OCI-LY7 (cell line): Measurements from ENCODE around the gene EOLA1. TPM values are rescaled to one million over a fixed set of nuclear protein-coding genes. Genes with fewer than 3 reads are reported as not detected.
"Not testable (repeated sequence)": the region's sequence is repeated elsewhere in the genome, so short reads cannot be mapped to it uniquely, and the experiment has no call there.

ENCODE experiments used
- BruUV-seq: library from RNA; stranded (reverse); fragments of 400-500 nt; replicated peaks from 2 replicates; lab custom pipeline; 2021; lab: Mats Ljungman, UMichigan
- CTCF ChIA-PET: fragments of 300-600 bp; sonication (Branson Sonifier 250); formaldehyde crosslinking; loops from one replicate; lab custom pipeline; 2022; ENCODE audit warnings: antibody characterized with exemption; ENCODE audit not compliant: unreplicated experiment; lab: Charles Lee
- POLR2A ChIA-PET: fragments of 300-600 bp; sonication (Branson Sonifier 250); formaldehyde crosslinking; loops from one replicate; lab custom pipeline; 2022; ENCODE audit warnings: antibody characterized with exemption; lab: Charles Lee
- DNase-seq: peaks from one replicate; pipeline ENCODE4 v3.0.0-alpha.2; 2015; ENCODE audit warnings: low spot score
- H2AFZ ChIP-seq: fragments of 200-600 bp; sonication (generic), shearing (Covaris generic); 2 replicates; pipeline ENCODE4 v1.6.1; 2014; ENCODE audit warnings: mild to moderate bottlenecking, antibody characterized with exemption, low read length, moderate library complexity
- H3K27ac ChIP-seq: fragments of 200-600 bp; sonication (generic); 2 replicates; pipeline ENCODE4 v1.5.1; 2014; ENCODE audit warnings: mixed run types, low read depth, mild to moderate bottlenecking, moderate library complexity, low read length, inconsistent platforms; ENCODE audit not compliant: poor library complexity, severe bottlenecking
- H3K36me3 ChIP-seq: fragments of 200-600 bp; sonication (generic); 2 replicates; pipeline ENCODE4 v1.6.1; 2014; ENCODE audit warnings: mild to moderate bottlenecking, antibody characterized with exemption, low read length, moderate library complexity, mixed read lengths; ENCODE audit not compliant: insufficient read depth
- H3K4me1 ChIP-seq: fragments of 200-600 bp; sonication (generic); 2 replicates; pipeline ENCODE4 v1.5.1; 2014; ENCODE audit warnings: mild to moderate bottlenecking, low read length; ENCODE audit not compliant: insufficient read depth, poor library complexity, severe bottlenecking
- H3K4me2 ChIP-seq: fragments of 200-600 bp; sonication (generic); 2 replicates; pipeline ENCODE4 v1.6.1; 2014; ENCODE audit warnings: mild to moderate bottlenecking, low read length
- H3K4me3 ChIP-seq: fragments of 200-600 bp; sonication (generic); 2 replicates; pipeline ENCODE4 v1.5.1; 2014; ENCODE audit warnings: mild to moderate bottlenecking, low read depth, low read length; ENCODE audit not compliant: poor library complexity, severe bottlenecking
- H3K79me2 ChIP-seq: fragments of 200-600 bp; sonication (generic); 2 replicates; pipeline ENCODE4 v1.6.1; 2016; ENCODE audit warnings: low read depth, mild to moderate bottlenecking, low read length, moderate library complexity, mixed read lengths; ENCODE audit not compliant: insufficient read depth
- H3K9me2 ChIP-seq: fragments of 200-600 bp; sonication (generic); 2 replicates; pipeline ENCODE4 v1.6.1; 2016; ENCODE audit warnings: mild to moderate bottlenecking, low read length, mixed read lengths; ENCODE audit not compliant: insufficient read depth
- H3K9me3 ChIP-seq: fragments of 200-600 bp; sonication (generic); 2 replicates; pipeline ENCODE4 v1.6.1; 2014; ENCODE audit warnings: mild to moderate bottlenecking, mixed run types, low read length, mixed read lengths
- H4K20me1 ChIP-seq: fragments of 200-600 bp; sonication (generic); 2 replicates; pipeline ENCODE4 v1.6.1; 2014; ENCODE audit warnings: mild to moderate bottlenecking, antibody characterized with exemption, low read length, moderate library complexity, mixed read lengths; ENCODE audit not compliant: insufficient read depth
- EZH2phosphoT487 ChIP-seq: fragments of 200-600 bp; sonication (generic); IDR thresholded peaks from 2 replicates; pipeline ENCODE4 v1.6.1; 2018; ENCODE audit warnings: low read depth, borderline replicate concordance, mild to moderate bottlenecking, mixed run types, antibody characterized with exemption, low read length, moderate library complexity, mixed read lengths
- intact Hi-C: fragments of 100-400 bp; cut with micrococcal nuclease; formaldehyde crosslinking; loops from one replicate; pipeline ENCODE4 v1.10.0; 2022; ENCODE audit not compliant: unreplicated experiment
- total RNA-seq, 2 experiments: library from RNA; depleted of rRNA in 1 of 2; stranded (reverse); fragments of >200 nt in 1 of 2; shearing (Covaris generic) in 1 of 2; gene quantifications; 2 replicates each; pipeline ENCODE4 v1.2.3, GENCODE V29; 2014 to 2022
- TF ChIP-seq, protein P1 (sequence below): fragments of 200-600 bp; sonication (generic); conservative IDR thresholded peaks from 2 replicates; pipeline ENCODE4 v1.5.1; 2014; ENCODE audit warnings: mild to moderate bottlenecking, antibody characterized with exemption, low read length, moderate library complexity, mixed read lengths

EOLA1 gene
- total RNA-seq, 2 experiments from 2014 or later, result 13.0 to 22.9 TPM

DNA sequence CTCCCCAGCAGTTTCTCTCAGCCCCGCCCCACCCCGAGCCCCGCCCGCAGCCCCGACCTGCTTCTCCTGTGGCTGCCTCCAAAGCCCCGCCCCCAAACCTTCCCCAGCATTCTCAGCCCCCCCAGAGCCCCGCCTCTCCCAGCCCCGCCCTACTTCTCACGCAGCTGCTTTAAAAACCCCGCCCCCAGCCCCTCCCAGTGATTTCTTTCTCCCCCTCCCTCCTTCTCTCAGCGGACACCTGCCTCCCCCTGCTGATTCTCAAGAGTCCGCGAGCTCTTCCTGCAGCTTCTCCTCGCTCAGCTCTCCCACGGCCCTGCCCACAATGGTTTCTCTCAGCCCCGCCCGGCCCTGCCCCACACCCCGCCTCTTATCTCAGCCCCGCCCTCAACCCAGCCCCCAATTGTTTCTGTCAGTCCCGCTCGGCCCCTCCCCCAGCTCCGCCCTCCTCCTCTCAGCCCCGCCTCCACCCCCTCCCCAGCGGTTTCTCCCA, 636 bp upstream of the EOLA1 start:
- TF ChIP-seq, protein P1, sequence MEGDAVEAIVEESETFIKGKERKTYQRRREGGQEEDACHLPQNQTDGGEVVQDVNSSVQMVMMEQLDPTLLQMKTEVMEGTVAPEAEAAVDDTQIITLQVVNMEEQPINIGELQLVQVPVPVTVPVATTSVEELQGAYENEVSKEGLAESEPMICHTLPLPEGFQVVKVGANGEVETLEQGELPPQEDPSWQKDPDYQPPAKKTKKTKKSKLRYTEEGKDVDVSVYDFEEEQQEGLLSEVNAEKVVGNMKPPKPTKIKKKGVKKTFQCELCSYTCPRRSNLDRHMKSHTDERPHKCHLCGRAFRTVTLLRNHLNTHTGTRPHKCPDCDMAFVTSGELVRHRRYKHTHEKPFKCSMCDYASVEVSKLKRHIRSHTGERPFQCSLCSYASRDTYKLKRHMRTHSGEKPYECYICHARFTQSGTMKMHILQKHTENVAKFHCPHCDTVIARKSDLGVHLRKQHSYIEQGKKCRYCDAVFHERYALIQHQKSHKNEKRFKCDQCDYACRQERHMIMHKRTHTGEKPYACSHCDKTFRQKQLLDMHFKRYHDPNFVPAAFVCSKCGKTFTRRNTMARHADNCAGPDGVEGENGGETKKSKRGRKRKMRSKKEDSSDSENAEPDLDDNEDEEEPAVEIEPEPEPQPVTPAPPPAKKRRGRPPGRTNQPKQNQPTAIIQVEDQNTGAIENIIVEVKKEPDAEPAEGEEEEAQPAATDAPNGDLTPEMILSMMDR, result no peak
- no peak for TF ChIP-seq EZH2phosphoT487
- peak overlapping the region; percentile 97 for H3K4me3 ChIP-seq
- H3K9me2 ChIP-seq, result no peaks in the 10 kb centered on the region
- no peaks in the 10 kb centered on the region for H3K36me3 ChIP-seq
- peak overlapping the region; percentile 71 for H3K4me2 ChIP-seq
- no peaks in the 10 kb centered on the region for H3K9me3 ChIP-seq
- POLR2A ChIA-PET, result interaction anchor here (0.6 to 2.6 kb wide), 6 partner anchors 26 to 399 kb away, joined by 3 to 27 read pairs (median 4); partner anchors contain the start of genes EOLA2 and IDS
- H3K79me2 ChIP-seq, result 0 out of 2 replicates have a peak, but pooled peaks cover 4% of the 10 kb centered on the region
- H3K27ac ChIP-seq, result peak overlapping the region; percentile 76
- H2AFZ ChIP-seq, result no peak overlapping the region
- no TSS peak for BruUV-seq
- H4K20me1 ChIP-seq, result no peaks in the 10 kb centered on the region
- intact Hi-C loops, result no loop called here
- CTCF ChIA-PET, result interaction anchor here (1.4 to 2.4 kb wide), 3 partner anchors 13 to 400 kb away, joined by 3 to 11 read pairs (median 4); no protein-coding TSS in a partner anchor
- H3K4me1 ChIP-seq, result peaks cover 9% of the 10 kb centered on the region
- DNase-seq, result peak; percentile 89

DNA sequence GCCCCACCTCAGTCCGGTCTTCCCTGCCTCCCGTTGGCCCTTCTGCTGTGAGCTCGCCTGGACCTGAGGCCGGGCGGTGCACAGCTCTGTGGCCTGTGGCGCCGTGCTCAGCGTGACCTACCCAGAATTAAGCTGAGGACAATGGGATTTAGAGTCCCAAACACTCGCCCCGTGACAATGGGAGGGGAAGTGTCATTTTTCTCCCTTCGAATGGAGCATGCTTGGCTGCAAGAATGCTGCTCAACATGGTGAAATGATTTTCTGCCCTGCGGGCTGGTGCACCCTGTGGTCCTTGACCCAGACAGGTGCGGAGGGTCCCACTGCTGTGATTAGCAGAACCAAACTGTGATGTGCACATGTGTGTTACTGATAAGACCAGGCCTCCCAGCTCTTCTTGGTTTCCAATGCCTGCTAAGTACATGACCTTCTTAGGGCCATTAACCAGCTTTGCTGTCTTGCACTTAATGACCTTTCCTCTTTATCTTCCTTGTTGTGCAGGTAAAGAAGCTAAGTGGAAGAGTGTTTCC, 772 bp downstream of the EOLA1 start:
- Histone ChIP-seq H3K36me3 (no peaks in the 10 kb centered on the region), H3K4me1 (peaks cover 9% of the 10 kb centered on the region), H3K4me2 (peak overlapping the region; percentile 89), H2AFZ (peak overlapping the region; percentile 21; the same call in 1 of the 2 replicates), H3K4me3 (peak overlapping the region; percentile 97), H3K27ac (peak overlapping the region; percentile 76), H3K9me3 (no peaks in the 10 kb centered on the region), H3K79me2 (0 out of 2 replicates have a peak, but pooled peaks cover 4% of the 10 kb centered on the region), H4K20me1 (no peaks in the 10 kb centered on the region), H3K9me2 (no peaks in the 10 kb centered on the region)
- no peak for DNase-seq
- ChIA-PET POLR2A (no interaction called here), CTCF (interaction anchor here (2.4 kb wide), 1 partner anchor 399 kb away, joined by 11 read pairs; no protein-coding TSS in a partner anchor)
- BruUV-seq, result no TSS peak
- intact Hi-C loops, result no loop called here
- TF ChIP-seq, protein P1, result no peak
- TF ChIP-seq EZH2phosphoT487, result no peak

DNA sequence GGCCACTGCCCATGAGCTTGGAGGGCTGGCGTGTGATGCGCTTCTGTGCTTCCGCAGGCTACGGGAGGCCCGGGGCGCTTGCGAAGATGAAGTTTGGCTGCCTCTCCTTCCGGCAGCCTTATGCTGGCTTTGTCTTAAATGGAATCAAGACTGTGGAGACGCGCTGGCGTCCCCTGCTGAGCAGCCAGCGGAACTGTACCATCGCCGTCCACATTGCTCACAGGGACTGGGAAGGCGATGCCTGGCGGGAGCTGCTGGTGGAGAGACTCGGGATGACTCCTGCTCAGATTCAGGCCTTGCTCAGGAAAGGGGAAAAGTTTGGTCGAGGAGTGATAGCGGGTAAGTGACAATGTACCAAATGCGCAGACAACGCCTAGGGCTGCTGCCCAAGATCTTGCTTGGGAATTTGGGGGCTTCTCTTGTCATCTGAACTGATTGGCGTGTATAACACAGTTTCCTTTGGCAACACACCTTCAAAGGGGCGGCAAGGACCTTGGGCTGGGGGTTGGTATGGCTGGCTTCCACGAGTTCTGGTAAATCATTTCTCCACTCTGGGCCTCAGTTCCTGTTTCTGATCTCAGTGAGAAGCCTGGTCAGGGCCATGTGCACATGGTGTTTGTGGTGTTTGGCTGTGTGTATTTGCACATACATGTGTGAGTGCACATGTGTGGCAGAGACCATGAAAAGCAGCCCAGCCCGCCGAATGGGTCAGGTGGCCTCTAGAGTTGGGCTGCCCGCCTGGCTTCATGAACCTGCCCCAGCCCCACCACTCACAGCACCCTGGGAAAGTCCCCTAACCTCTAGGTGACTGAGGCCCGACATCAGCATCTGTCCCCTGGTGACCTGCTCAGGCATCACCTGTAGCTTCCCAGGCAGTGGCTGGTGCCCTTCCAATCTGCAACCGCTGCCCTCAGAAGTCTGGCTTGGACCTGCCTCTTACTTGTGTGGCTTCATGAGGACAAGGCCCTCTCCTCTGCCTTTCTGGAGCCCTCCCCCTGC, 5.0 kb downstream of the EOLA1 start:
- DNase-seq, H3K4me3 ChIP-seq, POLR2A ChIA-PET, BruUV-seq, H2AFZ ChIP-seq, H3K36me3 ChIP-seq, H3K79me2 ChIP-seq, H3K9me3 ChIP-seq, H3K4me2 ChIP-seq, H4K20me1 ChIP-seq, H3K27ac ChIP-seq, intact Hi-C loops, CTCF ChIA-PET, H3K4me1 ChIP-seq, H3K9me2 ChIP-seq: not testable (repeated sequence)

DNA sequence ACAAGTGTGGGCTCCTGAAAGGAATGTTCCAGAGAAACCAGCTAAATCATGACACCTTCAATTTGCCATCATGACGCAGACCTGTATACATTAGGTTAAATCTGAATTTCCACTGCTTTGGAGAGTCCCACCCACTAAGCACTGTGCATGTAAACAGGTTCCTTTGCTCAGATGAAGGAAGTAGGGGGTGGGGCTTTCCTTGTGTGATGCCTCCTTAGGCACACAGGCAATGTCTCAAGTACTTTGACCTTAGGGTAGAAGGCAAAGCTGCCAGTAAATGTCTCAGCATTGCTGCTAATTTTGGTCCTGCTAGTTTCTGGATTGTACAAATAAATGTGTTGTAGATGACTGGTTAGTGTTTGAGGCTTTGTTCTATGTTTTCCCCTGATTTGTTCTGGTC, 6.2 kb downstream of the EOLA1 start:
- H3K4me1 ChIP-seq, H4K20me1 ChIP-seq, POLR2A ChIA-PET, H3K36me3 ChIP-seq, H3K4me3 ChIP-seq, H3K79me2 ChIP-seq, intact Hi-C loops, H3K9me2 ChIP-seq, H3K4me2 ChIP-seq, H2AFZ ChIP-seq, H3K9me3 ChIP-seq, DNase-seq, H3K27ac ChIP-seq, CTCF ChIA-PET, BruUV-seq: not testable (repeated sequence)
